ENCODE measurements around the gene COIL. TPM values are rescaled to one million over a fixed set of nuclear protein-coding genes. Genes with fewer than 3 reads are reported as not detected.

COIL gene
- total and polyA plus RNA-seq, 12 donors, result 5.2 to 10.3 (median 8.1) TPM

DNA sequence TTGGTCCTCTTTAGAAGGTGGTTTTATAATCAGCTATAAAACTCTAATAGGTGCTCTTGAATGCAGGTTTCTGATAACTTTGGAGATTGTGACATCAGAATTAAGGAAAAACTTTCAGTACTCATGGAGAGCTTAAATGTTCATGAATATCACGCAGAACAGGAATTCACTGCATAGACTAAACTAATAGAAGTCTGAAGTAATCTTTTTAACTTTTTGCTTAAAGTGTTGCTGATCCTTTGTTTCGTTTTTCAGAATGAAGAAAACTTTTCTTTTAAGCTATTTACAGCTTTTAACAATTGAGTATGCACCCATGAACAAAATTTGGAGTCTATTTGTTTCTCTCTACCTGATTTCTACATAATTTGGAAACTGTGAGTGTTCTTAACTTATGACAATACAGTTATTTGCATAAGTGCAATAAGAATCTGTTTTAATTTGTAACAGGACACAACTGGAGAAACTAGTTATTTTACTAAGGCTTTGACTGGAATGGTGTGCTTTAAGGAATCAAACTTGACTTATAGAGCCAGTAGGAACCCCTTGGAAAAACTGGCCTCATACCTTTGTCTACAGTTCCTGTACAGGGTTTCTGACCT is 30.0 kb downstream of the COIL start:
- DNase-seq, result no peak
- WGBS, 2 donors, result 93 to 98% methylated on average over 2 of the region's 2 CpGs
- H3K9me3 ChIP-seq, result peaks cover 0 to 30% (median 9%) of the 10 kb centered on the region in 11 donors
- H3K4me1 ChIP-seq, result no peaks in the 10 kb centered on the region
- H3K4me3 ChIP-seq, result no peak overlapping the region
- TF ChIP-seq, protein P1, sequence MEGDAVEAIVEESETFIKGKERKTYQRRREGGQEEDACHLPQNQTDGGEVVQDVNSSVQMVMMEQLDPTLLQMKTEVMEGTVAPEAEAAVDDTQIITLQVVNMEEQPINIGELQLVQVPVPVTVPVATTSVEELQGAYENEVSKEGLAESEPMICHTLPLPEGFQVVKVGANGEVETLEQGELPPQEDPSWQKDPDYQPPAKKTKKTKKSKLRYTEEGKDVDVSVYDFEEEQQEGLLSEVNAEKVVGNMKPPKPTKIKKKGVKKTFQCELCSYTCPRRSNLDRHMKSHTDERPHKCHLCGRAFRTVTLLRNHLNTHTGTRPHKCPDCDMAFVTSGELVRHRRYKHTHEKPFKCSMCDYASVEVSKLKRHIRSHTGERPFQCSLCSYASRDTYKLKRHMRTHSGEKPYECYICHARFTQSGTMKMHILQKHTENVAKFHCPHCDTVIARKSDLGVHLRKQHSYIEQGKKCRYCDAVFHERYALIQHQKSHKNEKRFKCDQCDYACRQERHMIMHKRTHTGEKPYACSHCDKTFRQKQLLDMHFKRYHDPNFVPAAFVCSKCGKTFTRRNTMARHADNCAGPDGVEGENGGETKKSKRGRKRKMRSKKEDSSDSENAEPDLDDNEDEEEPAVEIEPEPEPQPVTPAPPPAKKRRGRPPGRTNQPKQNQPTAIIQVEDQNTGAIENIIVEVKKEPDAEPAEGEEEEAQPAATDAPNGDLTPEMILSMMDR (IDR thresholded peaks at IDR 0.05), result no peak
- ATAC-seq, result no peak
- intact Hi-C loops (cut with DNase I), result no loop called here
- H3K27ac ChIP-seq, result no peak overlapping the region
- no peaks in the 10 kb centered on the region for H3K27me3 ChIP-seq
- peaks cover 0 to 28% (median 0%) of the 10 kb centered on the region in 9 donors for H3K36me3 ChIP-seq

DNA sequence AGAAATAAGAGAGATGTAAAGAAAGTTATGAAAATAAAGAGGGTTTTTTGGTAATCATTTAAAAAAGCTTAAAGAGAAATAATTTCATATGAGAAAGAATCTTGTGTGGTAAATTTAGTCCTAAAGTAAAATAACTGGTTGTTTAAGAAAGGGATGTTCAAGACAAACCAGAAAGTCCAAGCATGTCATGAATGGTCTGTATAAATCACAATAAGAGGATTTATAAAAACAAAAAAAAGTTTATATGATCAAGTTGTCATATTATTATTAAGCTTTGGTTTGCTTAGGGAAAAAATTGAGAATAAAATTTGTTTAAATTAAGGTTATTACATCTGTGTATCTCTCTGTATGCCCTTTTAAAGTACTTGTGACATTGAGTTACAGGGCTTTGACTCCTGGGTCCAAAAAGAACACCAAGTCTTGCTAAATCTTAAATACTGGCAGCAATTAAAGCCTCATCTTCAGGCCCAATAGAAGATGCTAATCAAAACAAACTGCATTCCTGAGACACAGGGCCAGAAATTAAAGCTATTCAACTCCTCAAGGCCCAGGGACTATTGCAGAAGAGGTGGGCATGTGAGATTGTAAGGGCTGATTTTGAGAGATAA is 31.4 kb downstream of the COIL start:
- TF ChIP-seq, protein P1 (IDR thresholded peaks at IDR 0.05), result no peak
- Histone ChIP-seq H3K4me1 (no peaks in the 10 kb centered on the region), H3K4me3 (no peak overlapping the region), H3K9me3 (peaks cover 0 to 30% (median 9%) of the 10 kb centered on the region in 11 donors), H3K27me3 (no peaks in the 10 kb centered on the region), H3K27ac (no peak overlapping the region), H3K36me3 (peaks cover 0 to 15% (median 0%) of the 10 kb centered on the region in 9 donors)
- ATAC-seq (no peak), DNase-seq (no peak)
- intact Hi-C loops (cut with DNase I), result no loop called here

DNA sequence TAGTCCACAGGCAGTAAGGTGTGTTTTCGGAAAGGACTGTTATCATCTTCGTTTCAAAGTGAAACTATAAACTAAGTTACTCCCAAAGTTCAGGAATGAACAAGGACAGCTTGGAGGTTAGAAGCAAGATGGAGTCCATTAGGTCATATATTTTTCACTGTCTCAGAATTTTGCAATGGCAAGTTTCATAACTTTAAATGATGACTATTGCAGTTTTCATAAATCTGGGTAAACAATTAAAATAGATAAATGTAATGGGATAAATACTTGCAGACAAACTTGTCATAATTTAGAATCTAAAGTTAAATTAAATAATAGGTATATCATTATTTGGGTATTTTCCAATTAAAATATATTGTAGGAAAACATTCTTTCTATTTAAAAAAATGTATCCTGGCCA is 32.3 kb downstream of the COIL start:
- no peak for ATAC-seq
- intact Hi-C loops (cut with DNase I), result no loop called here
- no peak overlapping the region for H3K27ac ChIP-seq
- no peaks in the 10 kb centered on the region for H3K27me3 ChIP-seq
- WGBS, 2 donors, result 92 to 94% methylated on average over 2 of the region's 2 CpGs
- H3K4me1 ChIP-seq, result no peaks in the 10 kb centered on the region
- H3K9me3 ChIP-seq, result peaks cover 0 to 30% (median 9%) of the 10 kb centered on the region in 11 donors
- DNase-seq, result no peak
- H3K36me3 ChIP-seq, result peaks cover 0 to 6% (median 0%) of the 10 kb centered on the region in 9 donors
- no peak overlapping the region for H3K4me3 ChIP-seq
- TF ChIP-seq, protein P1 (IDR thresholded peaks at IDR 0.05), result no peak

DNA sequence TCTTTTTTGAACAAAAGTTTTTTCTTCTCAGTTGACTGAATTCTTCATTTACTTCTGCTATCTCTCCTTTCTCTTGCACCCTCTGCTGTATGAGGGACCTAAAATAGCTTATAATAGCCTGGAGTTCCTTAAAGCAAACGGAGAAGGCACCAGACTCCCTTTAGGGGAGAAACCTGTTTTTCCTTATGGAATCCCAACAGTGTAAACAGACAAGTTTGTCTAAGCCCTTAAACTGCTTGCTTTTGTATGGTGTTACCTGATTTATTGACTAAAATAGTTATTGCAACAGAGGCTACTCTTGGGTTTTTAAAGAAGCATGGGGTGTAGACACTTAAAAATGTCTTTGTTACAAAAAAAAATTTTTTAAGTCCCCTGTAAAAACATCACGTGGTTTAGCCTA is 34.1 kb downstream of the COIL start:
- peaks cover 0 to 30% (median 9%) of the 10 kb centered on the region in 11 donors for H3K9me3 ChIP-seq
- WGBS, 2 donors, result 72 to 84% methylated on average over 2 of the region's 2 CpGs
- no peaks in the 10 kb centered on the region for H3K4me1 ChIP-seq
- H3K36me3 ChIP-seq, result no peaks in the 10 kb centered on the region
- H3K27ac ChIP-seq, result no peak overlapping the region
- TF ChIP-seq, protein P1 (IDR thresholded peaks at IDR 0.05), result no peak
- DNase-seq (no peak), ATAC-seq (no peak)
- H3K27me3 ChIP-seq, result no peaks in the 10 kb centered on the region
- H3K4me3 ChIP-seq, result no peak overlapping the region
- intact Hi-C loops (cut with DNase I), result no loop called here
